Gastroesophageal sphincter (tissue), 3 donors: ENCODE results near the gene MYT1.

ENCODE experiments used
- CTCF ChIP-seq, 4 experiments: fragments of 200-600 bp in 2 of 4; fragments of 450-650 bp in 2 of 4; sonication (generic) in 1 of 4; IDR thresholded peaks; one replicate each; pipeline ENCODE4 v1.5.1; 2017 to 2019; ENCODE audit warnings: antibody characterized with exemption in 4 of 4, mild to moderate bottlenecking in 2 of 4, moderate library complexity in 2 of 4
- EP300 ChIP-seq: sonication (generic); formaldehyde crosslinking; IDR thresholded peaks from one replicate; pipeline ENCODE4 v1.6.1; 2017; ENCODE audit warnings: antibody characterized with exemption, mild to moderate bottlenecking
- POLR2A ChIP-seq, 2 donors: fragments of 450-650 bp; IDR thresholded peaks; one replicate each; pipeline ENCODE4 v1.6.1; 2017; ENCODE audit warnings: antibody characterized with exemption in 2 of 2, mild to moderate bottlenecking in 2 of 2, moderate library complexity in 1 of 2
- POLR2AphosphoS5 ChIP-seq: sonication (generic); formaldehyde crosslinking; IDR thresholded peaks from one replicate; pipeline ENCODE4 v1.6.1; 2017; ENCODE audit warnings: antibody characterized with exemption

- TF ChIP-seq CTCF (IDR thresholded peaks at IDR 0.05) = no peak
- no peak for TF ChIP-seq POLR2AphosphoS5
- TF ChIP-seq POLR2A (IDR thresholded peaks at IDR 0.05) = no peak
- no peak for TF ChIP-seq EP300
These were observed 24.0 kb upstream of the MYT1 start for GRCh38 chr20:64140061-64140931.
